VCaP (cell line): ENCODE data around the gene FRAT2.

Experiments used
- H3K27ac ChIP-seq: fragments of 450-650 bp; 2 replicates; pipeline ENCODE4 v1.5.1; 2017
- CTCF ChIP-seq: fragments of 450-650 bp; conservative IDR thresholded peaks from 2 replicates; pipeline ENCODE4 v1.5.1; 2017; ENCODE audit warnings: mild to moderate bottlenecking, moderate library complexity

The FRAT2 gene

GRCh38 chr10:97331153-97331703, 3.3 kb downstream of the FRAT2 start:
- TF ChIP-seq CTCF: no peak
- H3K27ac ChIP-seq: peak overlapping the region; percentile 96

- H3K27ac ChIP-seq: peak overlapping the region; percentile 96; the same call in 1 of the 2 replicates
- TF ChIP-seq CTCF: no peak
These were observed 4.8 kb downstream of the FRAT2 start for GRCh38 chr10:97329766-97330165.

- no peak for TF ChIP-seq CTCF
- peak overlapping the region; percentile 96 for H3K27ac ChIP-seq
These were observed 5.7 kb downstream of the FRAT2 start for GRCh38 chr10:97328646-97329453.

GRCh38 chr10:97327348-97328294, 6.9 kb downstream of the FRAT2 start:
- TF ChIP-seq CTCF: no peak
- H3K27ac ChIP-seq: peak overlapping the region; percentile 96

GRCh38 chr10:97325754-97326153, 8.8 kb downstream of the FRAT2 start:
- no peak for TF ChIP-seq CTCF
- peak overlapping the region; percentile 96; the same call in 1 of the 2 replicates for H3K27ac ChIP-seq

GRCh38 chr10:97323501-97323900, 11.0 kb downstream of the FRAT2 start:
- no peak overlapping the region for H3K27ac ChIP-seq
- no peak for TF ChIP-seq CTCF

GRCh38 chr10:97321804-97322190, 12.7 kb downstream of the FRAT2 start:
- no peak overlapping the region for H3K27ac ChIP-seq
- no peak for TF ChIP-seq CTCF
